HG03565 (cell line): ENCODE measurements around the gene SPHK2.
"Not testable (repeated sequence)": the region's sequence is repeated elsewhere in the genome, so short reads cannot be mapped to it uniquely, and the experiment has no call there.

Experiments used
- ATAC-seq: cut with Tn5 transposase; IDR thresholded peaks from one replicate; pipeline ENCODE4 v1.9.1; 2021; ENCODE audit warnings: mild to moderate bottlenecking, moderate library complexity; ENCODE audit not compliant: unreplicated experiment

Gene SPHK2, protein sequence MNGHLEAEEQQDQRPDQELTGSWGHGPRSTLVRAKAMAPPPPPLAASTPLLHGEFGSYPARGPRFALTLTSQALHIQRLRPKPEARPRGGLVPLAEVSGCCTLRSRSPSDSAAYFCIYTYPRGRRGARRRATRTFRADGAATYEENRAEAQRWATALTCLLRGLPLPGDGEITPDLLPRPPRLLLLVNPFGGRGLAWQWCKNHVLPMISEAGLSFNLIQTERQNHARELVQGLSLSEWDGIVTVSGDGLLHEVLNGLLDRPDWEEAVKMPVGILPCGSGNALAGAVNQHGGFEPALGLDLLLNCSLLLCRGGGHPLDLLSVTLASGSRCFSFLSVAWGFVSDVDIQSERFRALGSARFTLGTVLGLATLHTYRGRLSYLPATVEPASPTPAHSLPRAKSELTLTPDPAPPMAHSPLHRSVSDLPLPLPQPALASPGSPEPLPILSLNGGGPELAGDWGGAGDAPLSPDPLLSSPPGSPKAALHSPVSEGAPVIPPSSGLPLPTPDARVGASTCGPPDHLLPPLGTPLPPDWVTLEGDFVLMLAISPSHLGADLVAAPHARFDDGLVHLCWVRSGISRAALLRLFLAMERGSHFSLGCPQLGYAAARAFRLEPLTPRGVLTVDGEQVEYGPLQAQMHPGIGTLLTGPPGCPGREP

DNA sequence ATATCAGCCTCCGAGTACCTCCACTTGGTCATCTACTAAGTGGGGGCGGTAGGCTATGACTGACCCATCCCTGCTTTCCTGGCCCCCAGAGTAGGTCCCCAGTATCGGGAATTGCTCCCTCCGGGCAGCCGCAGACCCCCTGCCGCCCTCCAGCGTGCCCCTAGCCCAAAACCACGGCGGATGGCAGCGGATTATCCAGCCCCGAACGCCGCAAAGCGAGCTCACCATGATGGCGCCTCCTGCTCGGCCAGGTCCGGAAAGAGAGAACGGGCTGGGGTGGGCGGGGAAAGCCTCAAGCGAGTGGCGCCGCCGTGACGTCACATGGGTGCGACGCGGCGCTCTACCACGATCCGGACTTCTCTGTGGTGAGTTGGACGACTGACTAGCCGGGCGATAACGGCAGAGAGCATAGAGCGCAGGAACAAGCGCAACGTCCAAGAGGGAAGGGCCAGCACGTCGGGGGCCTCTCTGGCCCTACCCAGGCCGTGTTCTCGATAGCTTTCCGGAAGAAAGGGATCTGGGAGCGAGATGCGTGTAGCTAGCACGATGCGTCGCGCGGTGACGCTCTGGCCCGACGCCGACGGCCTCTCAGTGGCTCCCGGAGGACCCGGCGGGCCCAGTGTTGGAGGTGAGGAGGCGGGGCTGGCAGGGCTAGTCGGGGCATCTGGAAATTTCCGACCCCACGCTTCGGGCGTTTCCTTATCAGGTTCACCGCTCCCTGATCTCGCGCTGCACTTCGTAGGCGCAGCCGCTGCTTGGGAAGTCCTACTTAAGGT is at the start of gene SPHK2, which contains the start of gene RPL18:
Gene SPHK2, plus strand, starts transcription at position 591 of the 776 bp plus-strand sequence. CDS start 1,009 bp downstream, outside the sequence.
Gene RPL18, minus strand, starts transcription at position 263 of the 776 bp plus-strand sequence. Its CDS starts 35 bp downstream, at position 228.
- peak; percentile 73 for ATAC-seq

DNA sequence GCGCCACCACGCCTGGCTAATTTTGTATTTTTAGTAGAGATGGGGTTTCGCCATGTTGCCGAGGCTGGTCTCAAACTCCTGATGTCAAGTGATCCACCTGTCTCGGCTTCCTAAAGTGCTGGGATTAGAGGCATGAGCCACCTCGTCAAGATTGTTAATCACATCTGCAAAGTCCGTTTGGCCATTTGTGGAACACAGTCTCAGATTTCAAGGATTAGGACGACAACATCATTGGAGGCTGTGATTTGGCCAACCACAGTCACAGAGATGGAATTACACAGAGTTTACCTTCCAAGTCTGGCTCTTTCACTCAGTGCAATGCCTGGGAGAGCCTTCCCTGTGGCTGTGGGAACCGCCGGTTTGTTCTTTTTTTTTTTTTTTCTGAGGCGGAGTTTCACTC is 49.5 kb upstream of the SPHK2 start:
- no peak for ATAC-seq

GRCh38 chr19:48571378-48572162 is 47.7 kb upstream of the SPHK2 start:
- no peak for ATAC-seq

DNA sequence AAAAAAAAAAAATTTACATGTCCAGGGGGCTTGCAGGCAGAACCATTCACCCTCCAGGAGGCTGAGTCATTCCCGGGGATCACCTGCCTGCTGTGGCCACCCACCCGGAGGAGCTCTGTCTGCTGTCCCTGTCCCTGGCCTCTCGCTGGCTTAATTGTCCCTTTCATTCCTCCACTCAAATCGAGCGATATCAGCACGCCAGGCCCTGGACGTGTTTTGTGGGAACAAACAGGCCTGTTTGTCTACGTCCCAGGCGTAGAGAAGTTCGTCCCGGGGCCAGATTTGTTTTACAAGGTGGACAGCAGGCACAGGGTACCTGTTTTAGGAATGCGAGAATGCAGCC is 46.2 kb upstream of the SPHK2 start:
- ATAC-seq = no peak

DNA sequence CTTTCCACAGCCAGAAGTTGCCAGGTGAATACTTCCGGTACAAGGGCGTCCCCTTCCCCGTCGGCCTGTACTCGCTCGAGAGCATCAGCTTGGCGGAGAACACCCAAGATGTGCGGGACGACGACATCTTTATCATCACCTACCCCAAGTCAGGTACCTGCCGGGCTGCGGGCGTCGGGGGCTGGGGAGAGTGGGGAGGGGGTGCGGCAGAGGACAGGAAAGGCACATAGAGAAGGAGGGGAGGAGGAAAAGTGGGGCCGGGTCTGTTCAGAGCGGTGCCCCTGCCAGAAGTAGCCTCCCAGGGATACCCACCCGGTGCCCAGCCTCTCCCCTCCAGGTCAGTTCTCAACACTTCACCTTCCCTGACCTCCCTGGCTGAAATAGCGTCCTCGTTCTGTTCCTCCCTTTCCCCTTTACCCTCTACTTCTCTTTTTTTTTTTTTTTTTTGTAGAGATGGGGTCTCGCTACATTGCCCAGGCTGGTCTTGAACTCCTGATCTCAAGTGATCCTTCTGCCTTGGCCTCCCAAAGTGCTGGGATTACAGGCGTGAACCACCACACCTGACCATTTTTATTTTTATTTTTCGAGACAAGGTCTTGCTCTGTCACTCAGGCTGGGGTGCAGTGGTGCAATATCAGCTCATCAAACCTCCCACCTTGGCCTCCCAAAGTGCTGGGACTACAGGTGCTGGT is 43.2 kb upstream of the SPHK2 start:
- ATAC-seq = no peak

DNA sequence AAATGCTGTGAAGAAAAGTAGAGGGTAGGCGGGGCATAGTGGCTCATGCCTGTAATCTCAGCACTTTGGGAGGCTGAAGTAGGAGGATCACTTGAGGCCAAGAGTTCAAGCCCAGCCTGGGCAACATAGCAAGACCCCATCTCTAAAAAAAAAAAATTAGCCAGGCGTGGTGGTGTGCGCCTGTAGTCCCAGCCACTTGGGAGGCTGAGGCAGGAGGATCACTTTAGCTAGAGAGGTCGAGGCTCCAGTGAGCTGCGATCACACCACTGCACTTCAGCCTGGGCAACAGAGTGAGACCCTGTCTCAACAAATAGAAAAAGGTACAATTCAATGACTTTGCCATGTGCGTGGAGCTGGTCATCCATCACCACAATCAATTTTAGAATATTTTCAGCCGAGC is 41.4 kb upstream of the SPHK2 start:
- not testable (repeated sequence) for ATAC-seq

DNA sequence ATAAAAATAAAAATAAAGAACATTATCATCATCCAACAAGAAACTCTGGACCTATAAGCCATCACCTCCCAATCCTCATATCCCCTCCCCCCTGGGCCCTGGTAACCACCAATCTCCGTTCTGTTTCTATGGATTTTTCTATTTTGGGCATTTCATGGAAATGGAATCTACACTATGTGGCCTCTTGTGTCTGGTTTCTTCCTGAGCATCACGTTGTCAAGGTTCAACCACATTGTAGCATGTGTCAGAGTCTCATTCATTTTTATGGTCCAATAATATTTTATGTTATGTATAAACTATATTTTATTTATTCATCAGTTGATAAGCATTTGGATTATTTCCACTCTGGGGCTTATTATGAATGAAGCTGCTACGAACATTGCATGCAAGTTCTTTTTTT is 40.4 kb upstream of the SPHK2 start:
- ATAC-seq = no peak

GRCh38 chr19:48582168-48582567 is 37.1 kb upstream of the SPHK2 start:
- ATAC-seq = no peak

GRCh38 chr19:48587387-48587786 is 31.9 kb upstream of the SPHK2 start:
- no peak for ATAC-seq

DNA sequence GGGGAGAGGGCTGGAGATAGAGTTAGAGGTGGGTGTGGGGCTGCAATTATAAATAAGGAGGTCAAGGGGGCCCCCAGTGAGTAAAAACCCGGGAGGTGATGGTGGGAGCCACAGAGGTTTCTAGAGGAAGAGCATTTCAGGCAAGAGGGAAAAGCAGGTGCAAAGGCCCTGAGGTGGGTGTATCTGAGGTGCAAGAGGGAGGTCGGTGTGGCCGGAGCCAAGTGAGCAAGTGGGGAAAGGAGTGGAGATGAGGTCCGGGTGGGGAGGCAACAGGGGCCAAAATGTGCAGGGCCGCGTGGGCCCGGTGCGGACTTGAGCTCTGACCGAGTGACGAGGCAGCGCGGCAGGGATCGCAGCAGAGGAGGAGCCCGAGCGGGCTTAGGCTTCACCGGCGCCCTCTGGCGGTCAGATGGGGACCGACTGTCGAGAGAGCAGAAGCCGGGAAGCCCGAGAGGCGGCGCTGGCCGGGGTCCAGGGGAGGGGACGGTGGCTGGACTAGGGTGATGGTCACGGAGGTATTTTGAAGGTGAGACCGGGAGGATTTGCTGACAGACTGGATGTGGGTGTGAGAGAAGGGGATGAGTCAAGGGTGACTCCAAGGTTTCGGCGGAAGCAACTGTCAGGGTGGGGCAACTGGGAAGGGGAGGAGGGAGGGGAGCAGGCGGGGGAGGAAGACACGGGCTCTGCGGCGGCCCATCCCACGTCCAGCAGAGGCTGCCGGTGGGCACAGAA is 30.5 kb upstream of the SPHK2 start:
- ATAC-seq = peak; percentile 49

DNA sequence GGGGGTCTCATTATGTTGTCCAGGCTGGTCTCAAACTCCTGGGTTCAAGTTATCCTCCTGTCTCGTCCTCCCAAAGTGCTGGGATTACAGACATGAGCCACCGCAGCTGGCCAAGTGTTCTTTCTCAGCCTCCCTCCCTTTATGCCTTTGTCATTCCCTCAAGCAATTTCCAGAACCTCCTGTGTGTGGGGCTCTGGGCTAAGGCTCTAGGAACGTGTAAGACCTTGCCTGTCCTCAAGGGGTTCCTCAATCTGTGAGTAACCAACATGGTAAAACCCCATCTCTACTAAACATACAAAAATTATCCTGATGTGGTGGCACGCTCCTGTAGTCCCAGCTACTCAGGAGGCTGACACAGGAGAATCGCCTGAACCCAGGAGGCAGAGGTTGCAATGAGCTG is 28.3 kb upstream of the SPHK2 start:
- no peak for ATAC-seq

DNA sequence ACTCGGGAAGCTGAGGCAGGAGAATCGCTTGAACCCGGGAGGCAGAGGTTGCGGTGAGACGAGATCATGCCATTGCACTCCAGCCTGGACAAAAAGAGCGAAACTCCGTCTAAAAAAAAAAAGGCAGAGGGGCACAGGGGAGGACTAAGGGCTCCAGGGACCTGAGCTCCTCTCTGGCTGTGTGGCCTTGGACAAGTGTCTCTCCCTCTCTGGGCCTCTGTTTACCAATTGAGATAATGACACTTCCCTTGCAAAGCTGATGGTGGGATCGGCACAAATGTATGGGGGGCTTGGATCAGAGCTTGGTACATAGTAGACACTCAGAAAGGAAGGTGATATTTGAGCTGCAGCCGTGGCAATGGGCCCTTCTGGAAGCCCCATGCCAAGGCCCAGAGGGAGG is 24.1 kb upstream of the SPHK2 start:
- no peak for ATAC-seq

- ATAC-seq = no peak
Measured at GRCh38 chr19:48595833-48596232, 23.5 kb upstream of the SPHK2 start.

DNA sequence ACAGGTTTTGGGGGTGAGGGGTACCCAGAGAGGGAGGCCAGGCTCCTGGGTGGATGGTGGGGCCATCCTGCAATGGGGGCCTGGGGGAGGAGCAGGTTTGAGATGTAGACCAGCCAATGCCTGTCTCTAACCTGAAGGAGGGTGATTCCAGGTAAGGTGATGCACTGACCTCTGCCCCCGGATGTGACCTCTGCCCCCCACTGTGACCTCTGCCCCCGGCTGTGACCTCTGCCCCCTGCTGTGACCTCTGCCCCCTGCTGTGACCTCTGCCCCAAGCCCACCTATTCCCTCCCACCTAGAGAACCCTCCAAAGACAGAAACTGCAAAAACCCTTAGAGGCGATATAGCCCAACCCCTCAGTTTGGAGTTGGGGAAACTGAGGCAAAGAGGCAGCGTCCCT is 23.1 kb upstream of the SPHK2 start:
- ATAC-seq = no peak

- no peak for ATAC-seq
Measured at GRCh38 chr19:48596679-48597465, 22.4 kb upstream of the SPHK2 start.

DNA sequence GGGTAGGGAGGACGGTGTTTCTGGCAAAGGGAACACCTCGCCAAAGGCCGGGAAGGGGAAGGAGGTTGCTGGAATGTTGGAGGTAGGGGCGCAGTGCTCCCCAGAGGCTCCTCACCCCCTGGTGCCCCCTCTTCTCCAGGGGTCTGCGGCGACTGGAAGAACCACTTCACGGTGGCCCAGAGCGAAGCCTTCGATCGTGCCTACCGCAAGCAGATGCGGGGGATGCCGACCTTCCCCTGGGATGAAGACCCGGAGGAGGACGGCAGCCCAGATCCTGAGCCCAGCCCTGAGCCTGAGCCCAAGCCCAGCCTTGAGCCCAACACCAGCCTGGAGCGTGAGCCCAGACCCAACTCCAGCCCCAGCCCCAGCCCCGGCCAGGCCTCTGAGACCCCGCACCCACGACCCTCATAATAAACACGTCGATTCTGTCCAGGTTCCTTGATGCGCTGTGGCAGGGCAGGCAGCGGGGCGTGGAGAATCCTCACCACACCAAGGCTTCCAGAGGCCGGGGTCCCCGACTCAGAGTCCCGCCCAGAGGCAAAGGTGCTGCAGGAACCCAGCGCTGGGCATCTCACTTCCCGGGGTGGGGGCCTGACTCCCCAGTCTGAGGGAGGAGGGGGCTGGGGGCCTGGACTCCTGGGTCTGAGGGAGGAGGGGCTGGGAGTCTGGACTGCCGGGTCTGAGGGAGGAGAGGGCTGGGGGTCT is 20.2 kb upstream of the SPHK2 start:
- ATAC-seq = no peak

DNA sequence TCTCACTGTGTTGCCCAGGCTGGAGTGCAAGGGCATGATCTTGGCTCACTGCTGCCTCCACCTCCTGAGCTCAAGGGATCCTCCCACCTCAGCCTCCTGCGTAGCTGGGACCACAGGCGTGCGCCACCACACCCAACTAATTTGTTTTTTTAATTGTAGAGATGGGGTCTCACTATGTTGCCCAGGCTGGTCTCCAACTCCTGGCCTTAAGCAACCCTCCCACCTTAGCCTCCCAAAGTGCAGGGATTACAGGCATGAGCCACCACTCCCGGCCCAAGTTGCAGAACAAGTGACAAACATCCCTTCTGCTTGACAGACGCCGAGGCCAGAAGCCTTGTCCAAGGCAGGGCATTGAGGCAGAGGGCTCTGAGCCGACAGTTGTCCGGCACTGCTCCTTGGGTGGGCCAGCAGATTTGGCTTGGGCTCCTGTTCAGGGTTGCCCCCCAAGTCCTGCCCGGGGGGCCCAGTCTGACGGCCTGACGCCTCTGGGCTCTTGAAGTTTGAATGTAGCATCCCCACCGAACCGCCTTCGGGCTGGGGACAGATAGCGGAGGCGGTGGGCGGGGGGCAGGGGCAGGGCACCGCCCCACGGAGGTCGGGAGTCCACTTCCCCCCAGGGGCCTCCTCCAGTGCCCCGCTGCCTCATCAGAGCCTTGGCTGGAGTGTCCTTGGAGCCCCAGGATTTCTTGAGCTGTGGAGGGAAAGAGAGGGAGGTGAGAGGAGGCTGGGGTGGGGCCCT is 18.5 kb upstream of the SPHK2 start:
- no peak for ATAC-seq

DNA sequence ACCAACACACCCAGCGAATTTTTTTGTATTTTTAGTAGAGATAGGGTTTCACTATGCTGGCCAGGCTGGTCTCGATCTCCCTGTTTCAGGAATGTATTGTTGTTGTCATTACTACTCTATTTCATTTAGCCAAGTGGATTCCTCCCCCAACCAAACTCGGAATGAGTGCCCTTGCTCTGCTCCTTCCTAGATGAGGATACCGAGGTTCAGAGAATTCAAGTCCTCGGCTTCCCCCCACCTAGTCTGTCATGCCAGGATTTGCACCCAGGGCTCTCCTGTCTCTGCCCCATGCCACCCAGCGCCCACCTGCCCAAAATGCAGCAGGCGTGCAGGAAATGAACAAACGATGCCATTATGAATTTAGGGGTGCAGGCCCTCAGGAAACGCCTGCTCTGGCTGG is 16.3 kb upstream of the SPHK2 start:
- no peak for ATAC-seq
